GM23338 (cell line): Measurements from ENCODE around the gene CCDC61. TPM values are rescaled to one million over a fixed set of nuclear protein-coding genes. Genes with fewer than 3 reads are reported as not detected.

Experiments used
- ATAC-seq: fragments of 200-7000 bp; cut with Tn5 transposase; 3 replicates; pipeline ENCODE4 v1.9.1; 2020
- DNase-seq: peaks from one replicate; pipeline ENCODE4 v3.0.0-alpha.2; 2015; ENCODE audit warnings: low spot score
- H2AFZ ChIP-seq: fragments of 200-600 bp; sonication (generic); 2 replicates; pipeline ENCODE4 v1.8.0; 2016; ENCODE audit warnings: antibody characterized with exemption, mild to moderate bottlenecking, moderate library complexity
- H3F3A ChIP-seq: fragments of 200-600 bp; sonication (generic); replicated peaks from 2 replicates; pipeline ENCODE4 v1.8.0; 2017; ENCODE audit warnings: antibody characterized with exemption, mixed run types, low read depth
- H3K27ac ChIP-seq: fragments of 200-600 bp; sonication (generic); 2 replicates; pipeline ENCODE4 v1.6.1; 2016; ENCODE audit warnings: low read depth
- H3K27me3 ChIP-seq: fragments of 200-600 bp; sonication (generic); 2 replicates; pipeline ENCODE4 v1.8.0; 2016; ENCODE audit warnings: mild to moderate bottlenecking, mixed run types, moderate library complexity; ENCODE audit not compliant: insufficient read depth
- H3K36me3 ChIP-seq: fragments of 200-600 bp; sonication (generic); 2 replicates; pipeline ENCODE4 v1.8.0; 2016; ENCODE audit warnings: mild to moderate bottlenecking; ENCODE audit not compliant: insufficient read depth
- H3K4me1 ChIP-seq: fragments of 200-600 bp; sonication (generic); 2 replicates; pipeline ENCODE4 v1.8.0; 2016; ENCODE audit warnings: mild to moderate bottlenecking, moderate library complexity; ENCODE audit not compliant: insufficient read depth
- H3K4me2 ChIP-seq: fragments of 200-600 bp; sonication (generic); 2 replicates; pipeline ENCODE4 v1.7.1; 2017; ENCODE audit warnings: mixed run types
- H3K4me3 ChIP-seq: fragments of 200-600 bp; sonication (generic); 2 replicates; pipeline ENCODE4 v1.6.1; 2016; ENCODE audit warnings: mixed run types
- H3K79me2 ChIP-seq: fragments of 200-600 bp; sonication (generic); replicated peaks from 2 replicates; pipeline ENCODE4 v1.8.0; 2017; ENCODE audit warnings: mild to moderate bottlenecking; ENCODE audit not compliant: insufficient read depth
- H3K9me2 ChIP-seq: fragments of 200-600 bp; sonication (generic); 2 replicates; pipeline ENCODE4 v1.8.0; 2017; ENCODE audit not compliant: insufficient read depth
- H4K20me1 ChIP-seq: fragments of 200-600 bp; sonication (generic); replicated peaks from 2 replicates; pipeline ENCODE4 v1.8.0; 2017; ENCODE audit warnings: mild to moderate bottlenecking; ENCODE audit not compliant: insufficient read depth
- H3K27ac Mint-ChIP-seq: 2 replicates; pipeline ENCODE4 v1.8.0; 2020; ENCODE audit warnings: inconsistent platforms, mild to moderate bottlenecking, moderate library complexity, mixed read lengths
- H3K27me3 Mint-ChIP-seq: 3 replicates; pipeline ENCODE4 v1.8.0; 2022; ENCODE audit warnings: low read depth, mild to moderate bottlenecking, moderate library complexity, mixed read lengths, inconsistent platforms; ENCODE audit not compliant: insufficient read depth, poor library complexity
- H3K36me3 Mint-ChIP-seq: 3 replicates; pipeline ENCODE4 v1.8.0; 2021; ENCODE audit warnings: low read depth, mild to moderate bottlenecking, inconsistent platforms, moderate library complexity, mixed read lengths
- H3K4me1 Mint-ChIP-seq: 3 replicates; pipeline ENCODE4 v1.8.0; 2020; ENCODE audit warnings: mild to moderate bottlenecking, inconsistent platforms, mixed read lengths
- H3K4me3 Mint-ChIP-seq: 3 replicates; pipeline ENCODE4 v1.8.0; 2021; ENCODE audit warnings: moderate library complexity, mild to moderate bottlenecking, inconsistent platforms, mixed read lengths
- H3K9me3 Mint-ChIP-seq: 3 replicates; pipeline ENCODE4 v1.8.0; 2020; ENCODE audit warnings: moderate library complexity, mild to moderate bottlenecking, inconsistent platforms, mixed read lengths
- CREB1 ChIP-seq: fragments of 250-450 bp; sonication (Bioruptor Pico); IDR thresholded peaks from 2 replicates; pipeline ENCODE4 v1.5.0; 2020; ENCODE audit warnings: low read depth, mild to moderate bottlenecking, moderate library complexity
- EZH2 ChIP-seq: fragments of 200-600 bp; sonication (generic); IDR thresholded peaks from one replicate; pipeline ENCODE4 v1.8.0; 2017; ENCODE audit warnings: antibody characterized with exemption, mild to moderate bottlenecking, low read depth; ENCODE audit not compliant: unreplicated experiment
- EZH2phosphoT487 ChIP-seq: fragments of 200-600 bp; sonication (generic); IDR thresholded peaks from one replicate; pipeline ENCODE4 v1.8.1; 2018; ENCODE audit warnings: antibody characterized with exemption; ENCODE audit not compliant: unreplicated experiment
- JUNB ChIP-seq: IDR thresholded peaks from one replicate; pipeline ENCODE4 v1.6.1; 2016; ENCODE audit warnings: antibody characterized with exemption; ENCODE audit not compliant: unreplicated experiment
- NANOG ChIP-seq: IDR thresholded peaks from 2 replicates; pipeline ENCODE4 v1.6.1; 2016; ENCODE audit warnings: antibody characterized with exemption, borderline replicate concordance
- POLR2AphosphoS5 ChIP-seq: IDR thresholded peaks from 2 replicates; pipeline ENCODE4 v1.6.1; 2016; ENCODE audit warnings: antibody characterized with exemption, low read depth
- STAT1 ChIP-seq: IDR thresholded peaks from one replicate; pipeline ENCODE4 v1.6.1; 2016; ENCODE audit warnings: antibody characterized with exemption; ENCODE audit not compliant: unreplicated experiment
- ZNF114 ChIP-seq: fragments of 250-450 bp; sonication (Bioruptor Pico); IDR thresholded peaks from 2 replicates; pipeline ENCODE4 v1.5.0; 2020; ENCODE audit warnings: mild to moderate bottlenecking, moderate library complexity
- ZNF331 ChIP-seq: fragments of 250-450 bp; sonication (Bioruptor Pico); IDR thresholded peaks from 2 replicates; pipeline ENCODE4 v1.5.0; 2020; ENCODE audit warnings: low read depth, mild to moderate bottlenecking, moderate library complexity
- polyA plus RNA-seq: library from polyadenylated mRNA; unstranded; fragments of >200 nt; fragmentation: Nextera tagmentation; extraction: Ambion mirVana; gene quantifications from 2 replicates; pipeline ENCODE4 v1.2.1, GENCODE V29; 2016
- total RNA-seq: library from RNA; depleted of rRNA; stranded (reverse); fragments of >200 nt; shearing (Covaris generic); gene quantifications from 2 replicates; pipeline ENCODE4 v1.2.3, GENCODE V29; 2014
- TF ChIP-seq, protein P1 (sequence below): IDR thresholded peaks from 2 replicates; pipeline ENCODE4 v1.6.1; 2016; ENCODE audit warnings: antibody characterized with exemption
- TF ChIP-seq, protein P2 (sequence below): fragments of 250-450 bp; sonication (Bioruptor Pico); IDR thresholded peaks from 2 replicates; pipeline ENCODE4 v1.5.0; 2020; ENCODE audit warnings: mild to moderate bottlenecking, moderate library complexity
- TF ChIP-seq, protein P3 (sequence below): IDR thresholded peaks from one replicate; pipeline ENCODE4 v1.6.1; 2018; ENCODE audit warnings: antibody characterized with exemption; ENCODE audit not compliant: unreplicated experiment

The CCDC61 gene
- total and polyA plus RNA-seq, 2 experiments from 2014 or later = 9.8 to 22.4 TPM

DNA sequence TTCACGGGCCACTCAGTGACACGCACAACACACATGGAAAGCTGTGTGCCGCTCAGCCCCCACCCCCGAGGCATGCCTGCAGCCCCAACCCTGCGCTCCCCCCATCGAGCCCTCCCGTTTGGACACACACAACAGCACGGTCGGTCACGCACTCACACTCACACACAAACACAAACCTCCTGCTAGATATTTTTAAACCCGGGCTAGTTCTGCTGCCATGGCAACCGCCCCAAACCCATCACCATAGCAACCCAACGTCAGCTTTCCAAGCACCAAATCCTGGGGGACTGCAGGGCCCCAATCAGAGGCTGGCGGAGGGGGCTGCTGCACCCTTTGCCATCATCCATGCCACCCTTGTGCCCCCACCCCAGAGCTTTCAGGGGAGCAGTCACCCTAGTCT, 19.1 kb upstream of the CCDC61 start:
- H3K4me1 Mint-ChIP-seq = peaks cover 22% of the 10 kb centered on the region
- Histone ChIP-seq H3K27me3 (0 out of 2 replicates have a peak, but pooled peaks cover 2% of the 10 kb centered on the region), H3K9me2 (no peaks in the 10 kb centered on the region), H3F3A (peaks cover 5% of the 10 kb centered on the region; the same call in 1 of the 2 replicates), H4K20me1 (no peaks in the 10 kb centered on the region; the same call in 1 of the 2 replicates), H3K36me3 (no peaks in the 10 kb centered on the region), H3K4me3 (no peak overlapping the region), H2AFZ (no peak overlapping the region), H3K27ac (no peak overlapping the region), H3K4me2 (no peak overlapping the region), H3K4me1 (peaks cover 4% of the 10 kb centered on the region), H3K79me2 (no peaks in the 10 kb centered on the region)
- no peak for ATAC-seq
- TF ChIP-seq CREB1 = no peak
- no peak for TF ChIP-seq POLR2AphosphoS5
- no peak for TF ChIP-seq EZH2
- TF ChIP-seq EZH2phosphoT487 = no peak
- no peak for TF ChIP-seq ZNF331 (CRISPR knock-in tag)
- TF ChIP-seq, protein P1, sequence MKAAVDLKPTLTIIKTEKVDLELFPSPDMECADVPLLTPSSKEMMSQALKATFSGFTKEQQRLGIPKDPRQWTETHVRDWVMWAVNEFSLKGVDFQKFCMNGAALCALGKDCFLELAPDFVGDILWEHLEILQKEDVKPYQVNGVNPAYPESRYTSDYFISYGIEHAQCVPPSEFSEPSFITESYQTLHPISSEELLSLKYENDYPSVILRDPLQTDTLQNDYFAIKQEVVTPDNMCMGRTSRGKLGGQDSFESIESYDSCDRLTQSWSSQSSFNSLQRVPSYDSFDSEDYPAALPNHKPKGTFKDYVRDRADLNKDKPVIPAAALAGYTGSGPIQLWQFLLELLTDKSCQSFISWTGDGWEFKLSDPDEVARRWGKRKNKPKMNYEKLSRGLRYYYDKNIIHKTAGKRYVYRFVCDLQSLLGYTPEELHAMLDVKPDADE = no peak
- TF ChIP-seq JUNB = no peak
- no peak for TF ChIP-seq ZNF114 (CRISPR knock-in tag)
- TF ChIP-seq, protein P2, sequence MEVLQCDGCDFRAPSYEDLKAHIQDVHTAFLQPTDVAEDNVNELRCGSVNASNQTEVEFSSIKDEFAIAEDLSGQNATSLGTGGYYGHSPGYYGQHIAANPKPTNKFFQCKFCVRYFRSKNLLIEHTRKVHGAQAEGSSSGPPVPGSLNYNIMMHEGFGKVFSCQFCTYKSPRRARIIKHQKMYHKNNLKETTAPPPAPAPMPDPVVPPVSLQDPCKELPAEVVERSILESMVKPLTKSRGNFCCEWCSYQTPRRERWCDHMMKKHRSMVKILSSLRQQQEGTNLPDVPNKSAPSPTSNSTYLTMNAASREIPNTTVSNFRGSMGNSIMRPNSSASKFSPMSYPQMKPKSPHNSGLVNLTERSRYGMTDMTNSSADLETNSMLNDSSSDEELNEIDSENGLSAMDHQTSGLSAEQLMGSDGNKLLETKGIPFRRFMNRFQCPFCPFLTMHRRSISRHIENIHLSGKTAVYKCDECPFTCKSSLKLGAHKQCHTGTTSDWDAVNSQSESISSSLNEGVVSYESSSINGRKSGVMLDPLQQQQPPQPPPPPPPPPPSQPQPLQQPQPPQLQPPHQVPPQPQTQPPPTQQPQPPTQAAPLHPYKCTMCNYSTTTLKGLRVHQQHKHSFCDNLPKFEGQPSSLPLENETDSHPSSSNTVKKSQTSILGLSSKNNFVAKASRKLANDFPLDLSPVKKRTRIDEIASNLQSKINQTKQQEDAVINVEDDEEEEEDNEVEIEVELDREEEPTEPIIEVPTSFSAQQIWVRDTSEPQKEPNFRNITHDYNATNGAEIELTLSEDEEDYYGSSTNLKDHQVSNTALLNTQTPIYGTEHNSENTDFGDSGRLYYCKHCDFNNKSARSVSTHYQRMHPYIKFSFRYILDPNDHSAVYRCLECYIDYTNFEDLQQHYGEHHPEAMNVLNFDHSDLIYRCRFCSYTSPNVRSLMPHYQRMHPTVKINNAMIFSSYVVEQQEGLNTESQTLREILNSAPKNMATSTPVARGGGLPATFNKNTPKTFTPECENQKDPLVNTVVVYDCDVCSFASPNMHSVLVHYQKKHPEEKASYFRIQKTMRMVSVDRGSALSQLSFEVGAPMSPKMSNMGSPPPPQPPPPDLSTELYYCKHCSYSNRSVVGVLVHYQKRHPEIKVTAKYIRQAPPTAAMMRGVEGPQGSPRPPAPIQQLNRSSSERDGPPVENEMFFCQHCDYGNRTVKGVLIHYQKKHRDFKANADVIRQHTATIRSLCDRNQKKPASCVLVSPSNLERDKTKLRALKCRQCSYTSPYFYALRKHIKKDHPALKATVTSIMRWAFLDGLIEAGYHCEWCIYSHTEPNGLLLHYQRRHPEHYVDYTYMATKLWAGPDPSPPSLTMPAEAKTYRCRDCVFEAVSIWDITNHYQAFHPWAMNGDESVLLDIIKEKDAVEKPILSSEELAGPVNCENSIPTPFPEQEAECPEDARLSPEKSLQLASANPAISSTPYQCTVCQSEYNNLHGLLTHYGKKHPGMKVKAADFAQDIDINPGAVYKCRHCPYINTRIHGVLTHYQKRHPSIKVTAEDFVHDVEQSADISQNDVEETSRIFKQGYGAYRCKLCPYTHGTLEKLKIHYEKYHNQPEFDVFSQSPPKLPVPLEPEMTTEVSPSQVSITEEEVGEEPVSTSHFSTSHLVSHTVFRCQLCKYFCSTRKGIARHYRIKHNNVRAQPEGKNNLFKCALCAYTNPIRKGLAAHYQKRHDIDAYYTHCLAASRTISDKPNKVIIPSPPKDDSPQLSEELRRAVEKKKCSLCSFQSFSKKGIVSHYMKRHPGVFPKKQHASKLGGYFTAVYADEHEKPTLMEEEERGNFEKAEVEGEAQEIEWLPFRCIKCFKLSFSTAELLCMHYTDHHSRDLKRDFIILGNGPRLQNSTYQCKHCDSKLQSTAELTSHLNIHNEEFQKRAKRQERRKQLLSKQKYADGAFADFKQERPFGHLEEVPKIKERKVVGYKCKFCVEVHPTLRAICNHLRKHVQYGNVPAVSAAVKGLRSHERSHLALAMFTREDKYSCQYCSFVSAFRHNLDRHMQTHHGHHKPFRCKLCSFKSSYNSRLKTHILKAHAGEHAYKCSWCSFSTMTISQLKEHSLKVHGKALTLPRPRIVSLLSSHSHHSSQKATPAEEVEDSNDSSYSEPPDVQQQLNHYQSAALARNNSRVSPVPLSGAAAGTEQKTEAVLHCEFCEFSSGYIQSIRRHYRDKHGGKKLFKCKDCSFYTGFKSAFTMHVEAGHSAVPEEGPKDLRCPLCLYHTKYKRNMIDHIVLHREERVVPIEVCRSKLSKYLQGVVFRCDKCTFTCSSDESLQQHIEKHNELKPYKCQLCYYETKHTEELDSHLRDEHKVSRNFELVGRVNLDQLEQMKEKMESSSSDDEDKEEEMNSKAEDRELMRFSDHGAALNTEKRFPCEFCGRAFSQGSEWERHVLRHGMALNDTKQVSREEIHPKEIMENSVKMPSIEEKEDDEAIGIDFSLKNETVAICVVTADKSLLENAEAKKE (CRISPR knock-in tag) = no peak
- no peak for TF ChIP-seq NANOG
- TF ChIP-seq, protein P3, sequence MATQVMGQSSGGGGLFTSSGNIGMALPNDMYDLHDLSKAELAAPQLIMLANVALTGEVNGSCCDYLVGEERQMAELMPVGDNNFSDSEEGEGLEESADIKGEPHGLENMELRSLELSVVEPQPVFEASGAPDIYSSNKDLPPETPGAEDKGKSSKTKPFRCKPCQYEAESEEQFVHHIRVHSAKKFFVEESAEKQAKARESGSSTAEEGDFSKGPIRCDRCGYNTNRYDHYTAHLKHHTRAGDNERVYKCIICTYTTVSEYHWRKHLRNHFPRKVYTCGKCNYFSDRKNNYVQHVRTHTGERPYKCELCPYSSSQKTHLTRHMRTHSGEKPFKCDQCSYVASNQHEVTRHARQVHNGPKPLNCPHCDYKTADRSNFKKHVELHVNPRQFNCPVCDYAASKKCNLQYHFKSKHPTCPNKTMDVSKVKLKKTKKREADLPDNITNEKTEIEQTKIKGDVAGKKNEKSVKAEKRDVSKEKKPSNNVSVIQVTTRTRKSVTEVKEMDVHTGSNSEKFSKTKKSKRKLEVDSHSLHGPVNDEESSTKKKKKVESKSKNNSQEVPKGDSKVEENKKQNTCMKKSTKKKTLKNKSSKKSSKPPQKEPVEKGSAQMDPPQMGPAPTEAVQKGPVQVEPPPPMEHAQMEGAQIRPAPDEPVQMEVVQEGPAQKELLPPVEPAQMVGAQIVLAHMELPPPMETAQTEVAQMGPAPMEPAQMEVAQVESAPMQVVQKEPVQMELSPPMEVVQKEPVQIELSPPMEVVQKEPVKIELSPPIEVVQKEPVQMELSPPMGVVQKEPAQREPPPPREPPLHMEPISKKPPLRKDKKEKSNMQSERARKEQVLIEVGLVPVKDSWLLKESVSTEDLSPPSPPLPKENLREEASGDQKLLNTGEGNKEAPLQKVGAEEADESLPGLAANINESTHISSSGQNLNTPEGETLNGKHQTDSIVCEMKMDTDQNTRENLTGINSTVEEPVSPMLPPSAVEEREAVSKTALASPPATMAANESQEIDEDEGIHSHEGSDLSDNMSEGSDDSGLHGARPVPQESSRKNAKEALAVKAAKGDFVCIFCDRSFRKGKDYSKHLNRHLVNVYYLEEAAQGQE = no peak
- no peak for TF ChIP-seq STAT1
- H3K27ac Mint-ChIP-seq = no peak overlapping the region
- no peaks in the 10 kb centered on the region for H3K9me3 Mint-ChIP-seq
- peaks cover 16% of the 10 kb centered on the region for H3K27me3 Mint-ChIP-seq
- peak; percentile 75 for DNase-seq
- no peak overlapping the region for H3K4me3 Mint-ChIP-seq
- H3K36me3 Mint-ChIP-seq = no peaks in the 10 kb centered on the region
